OCI-LY7 (cell line): ENCODE measurements around the gene DFFA. TPM values are rescaled to one million over a fixed set of nuclear protein-coding genes. Genes with fewer than 3 reads are reported as not detected.

ENCODE experiments used
- BruUV-seq: library from RNA; stranded (reverse); fragments of 400-500 nt; replicated peaks from 2 replicates; lab custom pipeline; 2021; lab: Mats Ljungman, UMichigan
- CTCF ChIA-PET: fragments of 300-600 bp; sonication (Branson Sonifier 250); formaldehyde crosslinking; loops from one replicate; lab custom pipeline; 2022; ENCODE audit warnings: antibody characterized with exemption; ENCODE audit not compliant: unreplicated experiment; lab: Charles Lee
- POLR2A ChIA-PET: fragments of 300-600 bp; sonication (Branson Sonifier 250); formaldehyde crosslinking; loops from one replicate; lab custom pipeline; 2022; ENCODE audit warnings: antibody characterized with exemption; lab: Charles Lee
- DNase-seq: peaks from one replicate; pipeline ENCODE4 v3.0.0-alpha.2; 2015; ENCODE audit warnings: low spot score
- H2AFZ ChIP-seq: fragments of 200-600 bp; sonication (generic), shearing (Covaris generic); 2 replicates; pipeline ENCODE4 v1.6.1; 2014; ENCODE audit warnings: mild to moderate bottlenecking, antibody characterized with exemption, low read length, moderate library complexity
- H3K27ac ChIP-seq: fragments of 200-600 bp; sonication (generic); 2 replicates; pipeline ENCODE4 v1.5.1; 2014; ENCODE audit warnings: mixed run types, low read depth, mild to moderate bottlenecking, moderate library complexity, low read length, inconsistent platforms; ENCODE audit not compliant: poor library complexity, severe bottlenecking
- H3K36me3 ChIP-seq: fragments of 200-600 bp; sonication (generic); 2 replicates; pipeline ENCODE4 v1.6.1; 2014; ENCODE audit warnings: mild to moderate bottlenecking, antibody characterized with exemption, low read length, moderate library complexity, mixed read lengths; ENCODE audit not compliant: insufficient read depth
- H3K4me1 ChIP-seq: fragments of 200-600 bp; sonication (generic); 2 replicates; pipeline ENCODE4 v1.5.1; 2014; ENCODE audit warnings: mild to moderate bottlenecking, low read length; ENCODE audit not compliant: insufficient read depth, poor library complexity, severe bottlenecking
- H3K4me2 ChIP-seq: fragments of 200-600 bp; sonication (generic); 2 replicates; pipeline ENCODE4 v1.6.1; 2014; ENCODE audit warnings: mild to moderate bottlenecking, low read length
- H3K4me3 ChIP-seq: fragments of 200-600 bp; sonication (generic); 2 replicates; pipeline ENCODE4 v1.5.1; 2014; ENCODE audit warnings: mild to moderate bottlenecking, low read depth, low read length; ENCODE audit not compliant: poor library complexity, severe bottlenecking
- H3K79me2 ChIP-seq: fragments of 200-600 bp; sonication (generic); 2 replicates; pipeline ENCODE4 v1.6.1; 2016; ENCODE audit warnings: low read depth, mild to moderate bottlenecking, low read length, moderate library complexity, mixed read lengths; ENCODE audit not compliant: insufficient read depth
- H3K9me2 ChIP-seq: fragments of 200-600 bp; sonication (generic); 2 replicates; pipeline ENCODE4 v1.6.1; 2016; ENCODE audit warnings: mild to moderate bottlenecking, low read length, mixed read lengths; ENCODE audit not compliant: insufficient read depth
- H3K9me3 ChIP-seq: fragments of 200-600 bp; sonication (generic); 2 replicates; pipeline ENCODE4 v1.6.1; 2014; ENCODE audit warnings: mild to moderate bottlenecking, mixed run types, low read length, mixed read lengths
- H4K20me1 ChIP-seq: fragments of 200-600 bp; sonication (generic); 2 replicates; pipeline ENCODE4 v1.6.1; 2014; ENCODE audit warnings: mild to moderate bottlenecking, antibody characterized with exemption, low read length, moderate library complexity, mixed read lengths; ENCODE audit not compliant: insufficient read depth
- EZH2phosphoT487 ChIP-seq: fragments of 200-600 bp; sonication (generic); IDR thresholded peaks from 2 replicates; pipeline ENCODE4 v1.6.1; 2018; ENCODE audit warnings: low read depth, borderline replicate concordance, mild to moderate bottlenecking, mixed run types, antibody characterized with exemption, low read length, moderate library complexity, mixed read lengths
- intact Hi-C: fragments of 100-400 bp; cut with micrococcal nuclease; formaldehyde crosslinking; loops from one replicate; pipeline ENCODE4 v1.10.0; 2022; ENCODE audit not compliant: unreplicated experiment
- total RNA-seq, 2 experiments: library from RNA; depleted of rRNA in 1 of 2; stranded (reverse); fragments of >200 nt in 1 of 2; shearing (Covaris generic) in 1 of 2; gene quantifications; 2 replicates each; pipeline ENCODE4 v1.2.3, GENCODE V29; 2014 to 2022
- TF ChIP-seq, protein P1 (sequence below): fragments of 200-600 bp; sonication (generic); conservative IDR thresholded peaks from 2 replicates; pipeline ENCODE4 v1.5.1; 2014; ENCODE audit warnings: mild to moderate bottlenecking, antibody characterized with exemption, low read length, moderate library complexity, mixed read lengths

Gene DFFA
- total RNA-seq, 2 experiments from 2014 or later, result 64.6 to 79.0 TPM

DNA sequence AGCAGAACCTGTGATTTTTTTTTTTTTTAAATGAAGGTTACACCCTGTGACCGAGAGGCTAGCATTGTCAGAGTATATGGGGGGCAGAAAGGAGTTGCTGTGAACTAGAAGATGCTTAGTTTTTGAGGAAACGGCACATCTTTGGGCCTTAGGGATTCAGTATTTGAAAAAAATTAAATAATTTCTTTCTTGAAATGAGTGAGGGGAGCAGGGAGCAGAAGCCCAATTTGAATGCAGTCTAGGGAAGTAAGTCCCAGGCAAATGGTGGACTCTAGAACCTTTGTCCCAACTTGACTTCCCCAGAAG lies 45.3 kb upstream of the DFFA start:
- no peaks in the 10 kb centered on the region; the same call in 1 of the 2 replicates for H3K36me3 ChIP-seq

DNA sequence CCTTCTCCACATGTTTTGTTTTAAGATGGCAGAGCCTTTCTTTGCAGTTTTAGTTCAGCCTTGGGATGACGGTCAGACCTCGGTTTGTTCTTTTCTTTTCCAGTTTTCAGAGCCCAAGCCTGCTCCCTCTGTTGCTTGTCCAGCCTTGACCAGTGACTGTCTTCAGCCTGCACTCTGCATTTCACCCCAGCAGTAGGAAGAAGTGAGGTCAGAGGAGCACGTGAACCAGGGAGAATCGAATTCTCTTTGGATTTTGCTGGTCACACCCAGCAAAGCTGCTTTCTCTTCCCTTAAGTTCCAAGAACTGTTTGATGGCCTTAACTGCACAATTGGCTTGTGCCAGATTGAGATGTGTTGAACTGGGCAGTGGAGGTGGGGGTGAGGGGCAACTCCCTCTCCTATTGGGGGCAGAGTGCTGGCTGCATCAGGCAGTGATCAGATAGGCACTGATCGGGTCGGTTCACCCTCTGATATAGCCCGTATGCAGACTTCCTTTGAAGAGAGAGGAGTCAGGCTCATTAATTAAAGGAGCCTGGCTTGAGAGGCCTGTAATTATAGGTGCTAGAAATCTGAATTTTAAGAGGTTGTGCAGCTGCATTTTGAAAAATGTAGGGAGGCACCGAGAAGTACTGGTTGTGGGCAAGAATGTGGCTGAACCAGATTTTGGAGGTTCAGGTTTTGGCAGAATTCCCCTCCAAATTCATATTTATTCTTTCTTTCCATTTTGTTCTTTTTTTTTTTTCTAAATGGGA lies 44.8 kb upstream of the DFFA start:
- peaks cover 6% of the 10 kb centered on the region; the same call in 1 of the 2 replicates for H3K79me2 ChIP-seq
- no peaks in the 10 kb centered on the region; the same call in 1 of the 2 replicates for H3K36me3 ChIP-seq
- H3K9me2 ChIP-seq, result no peaks in the 10 kb centered on the region
- no peak for DNase-seq
- ChIA-PET CTCF (no interaction called here), POLR2A (no interaction called here)
- no peaks in the 10 kb centered on the region for H3K4me1 ChIP-seq
- TF ChIP-seq, protein P1, sequence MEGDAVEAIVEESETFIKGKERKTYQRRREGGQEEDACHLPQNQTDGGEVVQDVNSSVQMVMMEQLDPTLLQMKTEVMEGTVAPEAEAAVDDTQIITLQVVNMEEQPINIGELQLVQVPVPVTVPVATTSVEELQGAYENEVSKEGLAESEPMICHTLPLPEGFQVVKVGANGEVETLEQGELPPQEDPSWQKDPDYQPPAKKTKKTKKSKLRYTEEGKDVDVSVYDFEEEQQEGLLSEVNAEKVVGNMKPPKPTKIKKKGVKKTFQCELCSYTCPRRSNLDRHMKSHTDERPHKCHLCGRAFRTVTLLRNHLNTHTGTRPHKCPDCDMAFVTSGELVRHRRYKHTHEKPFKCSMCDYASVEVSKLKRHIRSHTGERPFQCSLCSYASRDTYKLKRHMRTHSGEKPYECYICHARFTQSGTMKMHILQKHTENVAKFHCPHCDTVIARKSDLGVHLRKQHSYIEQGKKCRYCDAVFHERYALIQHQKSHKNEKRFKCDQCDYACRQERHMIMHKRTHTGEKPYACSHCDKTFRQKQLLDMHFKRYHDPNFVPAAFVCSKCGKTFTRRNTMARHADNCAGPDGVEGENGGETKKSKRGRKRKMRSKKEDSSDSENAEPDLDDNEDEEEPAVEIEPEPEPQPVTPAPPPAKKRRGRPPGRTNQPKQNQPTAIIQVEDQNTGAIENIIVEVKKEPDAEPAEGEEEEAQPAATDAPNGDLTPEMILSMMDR, result no peak
- no peak for TF ChIP-seq EZH2phosphoT487
- H4K20me1 ChIP-seq, result peaks cover 16% of the 10 kb centered on the region; the same call in 1 of the 2 replicates
- no peak overlapping the region for H3K4me2 ChIP-seq
- H3K9me3 ChIP-seq, result no peaks in the 10 kb centered on the region
- no peak overlapping the region for H3K4me3 ChIP-seq
- no peak overlapping the region for H2AFZ ChIP-seq
- BruUV-seq, result no TSS peak
- intact Hi-C loops, result no loop called here
- H3K27ac ChIP-seq, result no peak overlapping the region

More for the DNA sequence above, 45.3 kb upstream of the DFFA start:
- no TSS peak for BruUV-seq
- Histone ChIP-seq H3K4me2 (no peak overlapping the region), H3K9me2 (no peaks in the 10 kb centered on the region), H3K27ac (no peak overlapping the region), H3K9me3 (no peaks in the 10 kb centered on the region), H2AFZ (no peak overlapping the region), H3K4me1 (no peaks in the 10 kb centered on the region), H3K79me2 (peaks cover 6% of the 10 kb centered on the region; the same call in 1 of the 2 replicates), H4K20me1 (peaks cover 16% of the 10 kb centered on the region; the same call in 1 of the 2 replicates), H3K4me3 (no peak overlapping the region)
- POLR2A ChIA-PET, result no interaction called here
- CTCF ChIA-PET, result no interaction called here
- TF ChIP-seq, protein P1, result no peak
- no peak for TF ChIP-seq EZH2phosphoT487
- no peak for DNase-seq
- intact Hi-C loops, result no loop called here
